Effector memory CD8-positive, alpha-beta T cell (primary cell): ENCODE measurements around the gene CDC26.

Source experiments
- ATAC-seq: fragments of 150-1000 bp; cut with Tn5 transposase; replicated peaks from 2 replicates; pipeline ENCODE4 v1.10.0; 2021; ENCODE audit warnings: mild to moderate bottlenecking, moderate library complexity
- DNase-seq, 3 experiments: peaks; one replicate each; pipeline ENCODE4 v3.0.0; 2021
- H3K27ac Mint-ChIP-seq, 2 donors: one replicate each; pipeline ENCODE4 v1.8.0; 2022; ENCODE audit warnings: mild to moderate bottlenecking in 2 of 2, mixed read lengths in 2 of 2, moderate library complexity in 2 of 2
- H3K27me3 Mint-ChIP-seq, 2 donors: one replicate each; pipeline ENCODE4 v1.8.0; 2022; ENCODE audit warnings: mixed read lengths in 2 of 2
- H3K36me3 Mint-ChIP-seq: one replicate; pipeline ENCODE4 v1.8.0; 2022; ENCODE audit warnings: mild to moderate bottlenecking, moderate library complexity, mixed read lengths; ENCODE audit not compliant: insufficient read depth
- H3K4me1 Mint-ChIP-seq, 2 donors: one replicate each; pipeline ENCODE4 v1.8.0; 2022; ENCODE audit warnings: low read depth in 2 of 2, mixed read lengths in 2 of 2
- H3K4me3 Mint-ChIP-seq, 2 donors: one replicate each; pipeline ENCODE4 v1.8.0; 2022; ENCODE audit warnings: mild to moderate bottlenecking in 2 of 2, mixed read lengths in 2 of 2, moderate library complexity in 2 of 2
- H3K9me3 Mint-ChIP-seq, 2 donors: one replicate each; pipeline ENCODE4 v1.8.0; 2022; ENCODE audit warnings: mixed read lengths in 2 of 2
- total RNA-seq, 9 experiments: gene quantifications; one replicate each; lab custom pipeline; 2026; lab: John Stamatoyannopoulos, UW

Gene CDC26
- 8.4 to 22.4 (median 19.7) reads per million in 9 experiments for total RNA-seq

DNA sequence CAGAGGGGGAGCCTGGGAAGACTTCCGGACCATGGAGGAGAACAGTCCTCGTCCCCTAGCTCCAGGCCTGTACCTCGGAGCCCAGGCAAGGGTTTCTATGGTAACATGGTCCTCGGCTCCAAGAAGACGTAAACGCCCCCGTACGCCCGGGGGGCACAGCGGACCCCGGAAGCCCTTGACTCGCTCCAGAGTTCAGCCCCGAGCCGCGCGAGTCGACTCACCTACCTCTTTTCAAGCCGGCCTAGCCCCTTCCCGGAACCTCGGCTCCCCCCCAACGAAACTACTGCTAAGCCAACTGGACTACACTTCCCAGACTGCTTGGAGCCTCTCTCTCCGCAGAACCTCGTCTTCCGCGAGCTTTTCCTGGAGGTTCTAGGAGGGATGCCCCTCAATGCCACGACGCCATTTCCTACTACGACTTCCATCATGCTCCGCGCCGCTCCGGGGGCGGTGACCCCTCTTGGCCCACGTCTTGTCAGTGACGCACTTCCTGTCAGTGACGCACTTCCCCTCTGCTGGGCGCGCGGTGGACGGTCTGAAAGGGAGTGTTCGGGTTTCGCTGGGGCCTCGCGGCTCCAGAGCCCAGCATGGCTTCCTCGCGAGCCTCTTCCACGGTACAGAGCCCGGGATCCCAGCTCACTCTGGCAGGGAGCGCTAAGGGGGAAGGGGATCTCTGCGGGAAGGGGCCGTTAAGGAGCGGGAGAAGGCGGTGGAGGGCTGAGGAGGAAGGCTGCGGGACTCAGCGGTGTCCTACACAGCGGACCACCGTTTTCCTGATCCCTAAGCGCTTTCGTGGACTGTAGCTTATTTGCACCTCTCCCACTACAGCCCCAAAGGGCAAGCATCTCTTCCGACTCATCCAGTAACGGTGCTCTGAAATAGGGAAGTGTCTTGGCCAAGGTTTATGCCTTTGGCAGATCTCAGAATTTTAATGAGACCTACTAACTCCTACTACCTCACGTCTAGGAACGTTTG is at the start of gene CDC26, which contains the start of gene PRPF4:
CDC26 (minus strand) TSS at position 416 of the 975 bp plus-strand sequence. CDS start 3,065 bp downstream, outside the sequence.
PRPF4 (plus strand) TSS at position 502 of the 975 bp plus-strand sequence; CDS start at position 588, 86 bp downstream.
- H3K27ac Mint-ChIP-seq: no peak within 1 kb of the TSS

DNA sequence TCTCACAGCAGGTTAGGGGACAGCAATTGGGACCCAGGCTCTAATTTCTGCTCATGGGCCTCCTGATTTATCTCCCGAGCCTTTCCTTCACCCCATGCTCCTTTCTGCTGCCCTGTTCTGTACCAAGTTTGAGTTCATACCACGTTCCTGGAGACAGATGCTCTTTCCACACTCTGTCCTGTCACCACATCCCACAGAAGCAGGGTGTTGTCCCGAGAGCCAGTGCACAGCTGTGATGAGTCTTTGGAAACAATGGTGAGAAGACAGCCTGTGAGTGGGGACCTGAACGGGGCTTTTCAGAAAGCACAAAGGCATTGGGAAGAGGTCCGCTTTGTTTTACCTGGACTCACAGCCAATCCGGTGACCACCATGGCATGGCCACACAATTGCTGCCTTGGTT is 47.3 kb upstream of the CDC26 start:
- DNase-seq: no peak
- H3K27ac Mint-ChIP-seq: no peak overlapping the region
- H3K36me3 Mint-ChIP-seq: no peaks in the 10 kb centered on the region
- peaks cover 0 to 14% of the 10 kb centered on the region in 2 donors for H3K27me3 Mint-ChIP-seq
- H3K4me3 Mint-ChIP-seq: no peak overlapping the region
- no peaks in the 10 kb centered on the region for H3K4me1 Mint-ChIP-seq
- no peaks in the 10 kb centered on the region for H3K9me3 Mint-ChIP-seq
- ATAC-seq: no peak

More for the DNA sequence above, at the start of gene CDC26, which contains the start of gene PRPF4:
- peak; percentile 90 to 93 (median 92) for DNase-seq
- Mint-ChIP-seq H3K4me3 (no peak within 1 kb of the TSS), H3K27me3 (no peaks in the 10 kb centered on the region), H3K36me3 (peaks cover 41% of the 10 kb centered on the region), H3K9me3 (no peaks in the 10 kb centered on the region), H3K4me1 (peaks cover 7 to 8% of the 10 kb centered on the region in 2 donors)
- ATAC-seq: peak; percentile 96

DNA sequence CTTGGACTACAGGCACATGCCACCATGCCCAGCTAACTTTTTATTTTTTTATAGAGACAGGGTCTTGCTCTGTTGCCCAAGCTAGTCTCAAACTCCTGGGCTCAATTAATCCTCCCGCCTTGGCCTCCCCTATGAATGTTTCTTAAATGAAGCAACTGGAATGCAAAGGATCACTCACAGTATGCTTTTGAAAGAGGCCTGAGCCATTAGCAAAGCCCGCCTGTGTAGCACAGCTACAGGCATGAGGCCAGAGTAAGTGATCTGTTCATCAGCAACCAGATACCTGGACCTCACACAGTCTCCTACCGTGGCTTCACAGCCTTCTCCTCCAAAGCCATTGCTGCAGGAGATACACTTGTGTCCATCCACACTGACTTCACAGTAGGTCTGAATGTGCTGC is 44.7 kb upstream of the CDC26 start:
- no peaks in the 10 kb centered on the region for H3K36me3 Mint-ChIP-seq
- no peaks in the 10 kb centered on the region for H3K9me3 Mint-ChIP-seq
- H3K27me3 Mint-ChIP-seq: peaks cover 7 to 38% of the 10 kb centered on the region in 2 donors
- peak overlapping the region in 1 of 2 donors; percentile 74 for H3K27ac Mint-ChIP-seq
- ATAC-seq (no peak), DNase-seq (no peak)
- H3K4me3 Mint-ChIP-seq: no peak overlapping the region
- H3K4me1 Mint-ChIP-seq: no peaks in the 10 kb centered on the region

DNA sequence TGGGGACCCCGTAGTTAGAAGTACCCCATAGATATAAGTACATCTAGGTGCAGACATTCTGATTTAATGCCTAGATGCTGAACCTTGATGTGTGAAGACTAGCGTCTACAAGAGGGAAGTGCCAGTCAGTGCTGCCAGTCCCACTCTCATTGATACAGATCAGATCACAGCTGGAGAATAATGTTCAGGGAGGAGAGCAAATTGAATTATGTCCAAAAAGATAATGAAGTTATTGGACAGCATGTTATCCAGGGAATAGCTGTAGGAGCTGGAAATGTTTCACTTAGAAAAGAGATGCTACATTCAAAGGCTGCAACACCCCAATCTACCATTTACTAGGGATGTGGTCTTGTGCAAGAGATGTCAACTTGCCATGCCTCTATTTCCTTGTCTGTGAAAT is 43.7 kb upstream of the CDC26 start:
- Mint-ChIP-seq H3K4me3 (no peak overlapping the region), H3K36me3 (no peaks in the 10 kb centered on the region), H3K27ac (no peak overlapping the region), H3K4me1 (no peaks in the 10 kb centered on the region), H3K9me3 (no peaks in the 10 kb centered on the region), H3K27me3 (peaks cover 7 to 38% of the 10 kb centered on the region in 2 donors)
- no peak for ATAC-seq
- no peak for DNase-seq

DNA sequence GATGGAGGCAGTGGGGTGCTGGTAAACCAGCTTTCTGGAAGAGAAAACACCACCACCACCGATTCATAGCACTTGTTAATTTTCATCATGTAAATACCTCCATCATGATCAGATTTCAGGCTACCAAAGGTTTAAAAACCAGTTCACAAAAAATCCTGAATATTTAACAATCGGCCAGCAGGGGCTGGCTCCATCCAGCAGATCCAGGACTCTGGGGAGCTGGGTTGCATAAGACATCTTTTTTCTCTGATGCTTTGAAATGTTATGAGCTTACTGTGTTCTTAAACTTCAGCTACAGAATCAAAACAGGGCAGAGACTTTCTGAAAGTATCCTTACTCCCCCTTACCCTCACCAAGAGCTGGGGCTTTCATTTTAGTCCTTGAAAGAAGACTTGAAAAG is 42.4 kb upstream of the CDC26 start:
- H3K4me1 Mint-ChIP-seq: no peaks in the 10 kb centered on the region
- ATAC-seq (no peak), DNase-seq (no peak)
- H3K27ac Mint-ChIP-seq: no peak overlapping the region
- H3K4me3 Mint-ChIP-seq: no peak overlapping the region
- H3K9me3 Mint-ChIP-seq: no peaks in the 10 kb centered on the region
- H3K27me3 Mint-ChIP-seq: peaks cover 7 to 38% of the 10 kb centered on the region in 2 donors
- H3K36me3 Mint-ChIP-seq: no peaks in the 10 kb centered on the region

DNA sequence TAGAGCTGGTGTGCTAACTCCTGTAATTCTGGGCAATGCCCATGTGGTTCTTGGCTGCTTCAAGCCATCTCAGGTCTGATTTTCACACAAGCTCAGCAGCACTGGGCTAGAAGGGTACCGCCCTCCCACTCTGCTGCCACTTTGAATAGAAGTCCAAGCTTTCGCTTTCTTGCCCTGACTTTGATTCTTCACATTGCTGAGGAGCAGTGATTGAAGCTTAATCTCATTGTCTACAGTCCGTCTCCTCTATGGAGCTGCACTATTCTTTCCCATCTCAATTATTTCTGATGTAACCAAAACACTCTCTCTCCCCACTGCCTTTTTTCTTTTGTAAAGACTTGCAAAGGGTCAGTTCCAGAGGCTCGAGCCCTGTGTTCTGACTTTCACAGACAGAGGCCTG is 40.7 kb upstream of the CDC26 start:
- DNase-seq (no peak), ATAC-seq (no peak)
- Mint-ChIP-seq H3K9me3 (no peaks in the 10 kb centered on the region), H3K27ac (no peak overlapping the region), H3K27me3 (peaks cover 7 to 38% of the 10 kb centered on the region in 2 donors), H3K36me3 (no peaks in the 10 kb centered on the region), H3K4me3 (no peak overlapping the region), H3K4me1 (no peaks in the 10 kb centered on the region)

DNA sequence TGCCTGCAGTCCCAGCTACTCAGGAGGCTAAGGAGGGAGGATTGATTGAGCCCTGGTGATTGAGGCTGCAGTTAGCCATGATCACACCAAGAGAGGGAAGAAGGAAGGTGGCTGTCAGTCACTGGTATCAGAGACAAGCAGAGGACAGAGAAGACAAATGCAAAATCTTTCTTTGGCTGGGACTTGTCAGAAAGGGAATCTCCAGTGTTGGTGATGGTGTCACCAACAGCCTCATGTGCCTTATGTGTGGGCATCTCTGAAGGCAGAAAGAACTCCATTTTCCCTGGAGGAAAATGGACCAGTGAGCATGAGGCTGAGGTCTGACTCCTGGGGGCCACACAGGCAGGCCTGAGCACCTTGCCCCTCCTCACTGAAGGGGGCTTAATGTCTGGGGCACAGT is 39.9 kb upstream of the CDC26 start:
- no peak for ATAC-seq
- H3K27ac Mint-ChIP-seq: peak overlapping the region in 1 of 2 donors; percentile 35

DNA sequence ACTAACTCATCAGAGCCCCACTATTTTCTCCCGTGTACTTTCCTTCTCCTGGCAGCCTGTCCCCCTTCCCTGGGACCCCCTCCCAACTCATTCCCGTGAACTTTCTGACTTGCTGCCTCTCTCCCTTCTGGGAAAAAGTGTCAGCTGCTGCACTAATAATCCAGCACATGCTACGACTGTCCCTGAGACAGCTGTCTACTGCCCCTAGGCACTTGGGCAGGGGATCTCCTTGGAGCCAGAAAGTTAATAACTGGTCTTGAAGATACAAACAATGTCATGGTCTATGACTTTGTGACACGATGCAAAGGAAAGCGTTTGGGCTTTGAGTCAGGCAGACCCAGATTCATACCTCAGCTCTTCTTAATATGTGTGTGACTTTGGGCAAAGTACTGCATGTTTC is 37.9 kb upstream of the CDC26 start:
- Mint-ChIP-seq H3K4me3 (no peak overlapping the region), H3K27ac (no peak overlapping the region), H3K27me3 (peaks cover 7 to 30% of the 10 kb centered on the region in 2 donors), H3K9me3 (no peaks in the 10 kb centered on the region), H3K36me3 (no peaks in the 10 kb centered on the region), H3K4me1 (no peaks in the 10 kb centered on the region)
- no peak for DNase-seq
- no peak for ATAC-seq

More for the DNA sequence above, 39.9 kb upstream of the CDC26 start:
- DNase-seq: no peak
- H3K27me3 Mint-ChIP-seq: peaks cover 7 to 38% of the 10 kb centered on the region in 2 donors
- no peaks in the 10 kb centered on the region for H3K4me1 Mint-ChIP-seq
- H3K36me3 Mint-ChIP-seq: no peaks in the 10 kb centered on the region
- H3K9me3 Mint-ChIP-seq: no peaks in the 10 kb centered on the region
- no peak overlapping the region for H3K4me3 Mint-ChIP-seq

DNA sequence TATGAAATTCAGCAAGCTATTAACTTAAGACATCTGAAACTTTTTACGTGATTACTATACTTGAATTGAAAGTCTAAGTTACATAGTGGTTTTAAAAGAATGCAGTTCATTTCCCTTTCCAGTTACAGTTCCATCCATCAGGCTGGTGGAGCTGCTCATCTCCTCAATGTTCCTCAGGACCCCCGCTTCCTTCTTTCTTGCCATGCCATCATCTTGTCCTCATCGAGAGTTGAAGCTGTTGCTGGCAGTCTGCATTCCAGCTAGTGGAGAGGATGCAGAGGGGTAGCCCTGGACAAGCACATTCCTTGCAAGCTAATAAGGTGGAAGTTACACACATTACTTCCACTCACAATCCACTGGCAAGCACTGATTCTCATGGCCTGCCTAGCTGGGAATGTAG is 36.6 kb upstream of the CDC26 start:
- no peak overlapping the region for H3K27ac Mint-ChIP-seq
- no peaks in the 10 kb centered on the region for H3K9me3 Mint-ChIP-seq
- H3K27me3 Mint-ChIP-seq: peaks cover 7 to 25% of the 10 kb centered on the region in 2 donors
- no peak overlapping the region for H3K4me3 Mint-ChIP-seq
- no peak for DNase-seq
- no peaks in the 10 kb centered on the region for H3K36me3 Mint-ChIP-seq
- no peaks in the 10 kb centered on the region for H3K4me1 Mint-ChIP-seq
- no peak for ATAC-seq

DNA sequence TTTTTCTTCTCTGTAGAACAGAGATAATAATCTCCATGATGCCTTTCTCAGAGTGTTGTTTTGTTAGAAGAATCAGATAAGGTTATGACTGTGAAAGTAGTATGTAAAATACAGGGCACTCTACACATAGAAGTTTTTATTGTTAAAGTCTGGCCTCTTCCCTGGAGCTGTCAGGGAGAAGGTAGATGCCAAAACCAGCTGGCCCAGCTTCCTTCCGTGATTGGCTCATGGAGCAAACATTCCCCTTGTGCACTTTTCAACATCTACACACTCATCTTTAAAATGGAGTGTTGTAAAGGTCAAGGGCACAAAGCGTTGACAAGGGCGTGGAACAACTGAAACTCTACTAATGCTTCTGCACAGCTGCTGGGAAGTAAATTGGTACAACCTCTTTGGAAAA is 35.2 kb upstream of the CDC26 start:
- no peaks in the 10 kb centered on the region for H3K4me1 Mint-ChIP-seq
- no peaks in the 10 kb centered on the region for H3K36me3 Mint-ChIP-seq
- peaks cover 0 to 12% of the 10 kb centered on the region in 2 donors for H3K27me3 Mint-ChIP-seq
- ATAC-seq: no peak
- H3K9me3 Mint-ChIP-seq: no peaks in the 10 kb centered on the region
- H3K4me3 Mint-ChIP-seq: no peak overlapping the region
- no peak for DNase-seq
- H3K27ac Mint-ChIP-seq: peak overlapping the region in 1 of 2 donors; percentile 32

DNA sequence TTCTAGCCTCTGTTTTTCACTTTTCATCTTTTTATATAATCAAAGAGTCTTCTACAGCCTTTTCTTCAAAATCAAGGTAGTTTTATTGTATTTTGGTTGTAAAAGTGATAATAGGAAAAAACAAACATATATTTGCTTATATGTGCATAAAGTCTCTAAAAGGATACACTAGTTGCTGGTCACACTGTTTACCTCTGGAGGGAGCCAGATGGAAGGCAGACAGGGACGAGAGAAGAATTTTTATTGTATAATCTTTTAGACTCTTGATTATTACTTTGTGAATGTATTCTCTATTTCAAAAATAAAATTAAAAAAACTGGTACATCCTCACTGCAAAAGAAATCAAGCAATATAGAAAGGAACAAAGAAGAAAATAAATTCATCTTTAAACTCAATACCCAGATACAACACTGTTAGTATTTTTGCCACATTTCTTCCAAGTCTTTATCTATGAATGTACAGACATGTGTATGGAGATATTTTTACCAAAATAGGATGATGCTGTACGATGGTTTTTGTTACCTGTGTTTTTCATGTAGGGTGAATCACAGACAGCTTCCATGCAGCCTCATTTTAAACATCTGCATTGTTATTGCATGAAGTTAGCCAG is 33.9 kb upstream of the CDC26 start:
- no peak overlapping the region for H3K4me3 Mint-ChIP-seq
- peak in 2 of 3 experiments; percentile 6 to 22 for DNase-seq

DNA sequence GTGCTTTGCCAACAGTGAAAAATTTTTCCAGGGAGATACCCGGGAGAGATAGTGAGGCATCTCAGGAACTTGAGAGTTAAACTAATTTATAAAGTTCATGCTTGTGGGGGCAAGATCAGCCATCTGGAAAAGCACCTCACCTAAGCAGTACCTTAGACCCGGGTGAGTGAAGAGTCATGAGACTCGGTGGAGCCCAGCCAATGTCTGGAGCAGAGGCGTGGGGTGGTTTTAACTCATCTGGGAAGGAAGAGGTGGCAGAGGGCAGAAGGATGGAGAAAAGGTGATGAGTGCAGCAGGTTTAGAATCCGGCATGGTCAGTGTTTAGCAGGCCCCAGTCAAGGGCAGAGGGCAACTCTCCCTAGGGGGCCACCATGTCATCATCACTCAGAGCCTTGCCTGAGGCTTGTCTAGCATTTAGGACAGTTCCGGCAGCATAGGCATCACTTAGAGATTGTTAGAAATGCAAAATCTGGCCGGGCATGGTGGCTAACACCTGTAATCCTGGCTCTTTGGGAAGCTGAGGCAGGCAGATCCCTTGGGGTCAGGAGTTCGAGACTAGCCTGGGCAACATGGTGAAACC is 32.1 kb upstream of the CDC26 start:
- no peak for DNase-seq
- Mint-ChIP-seq H3K4me3 (no peak overlapping the region), H3K27me3 (peaks cover 10 to 20% of the 10 kb centered on the region in 2 donors), H3K36me3 (peaks cover 3% of the 10 kb centered on the region), H3K4me1 (no peaks in the 10 kb centered on the region), H3K9me3 (no peaks in the 10 kb centered on the region), H3K27ac (no peak overlapping the region)
- no peak for ATAC-seq

More for the DNA sequence above, 33.9 kb upstream of the CDC26 start:
- Mint-ChIP-seq H3K4me1 (no peaks in the 10 kb centered on the region), H3K27me3 (peaks cover 0 to 8% of the 10 kb centered on the region in 2 donors), H3K36me3 (no peaks in the 10 kb centered on the region), H3K9me3 (no peaks in the 10 kb centered on the region), H3K27ac (no peak overlapping the region)
- peak; percentile 27 for ATAC-seq

DNA sequence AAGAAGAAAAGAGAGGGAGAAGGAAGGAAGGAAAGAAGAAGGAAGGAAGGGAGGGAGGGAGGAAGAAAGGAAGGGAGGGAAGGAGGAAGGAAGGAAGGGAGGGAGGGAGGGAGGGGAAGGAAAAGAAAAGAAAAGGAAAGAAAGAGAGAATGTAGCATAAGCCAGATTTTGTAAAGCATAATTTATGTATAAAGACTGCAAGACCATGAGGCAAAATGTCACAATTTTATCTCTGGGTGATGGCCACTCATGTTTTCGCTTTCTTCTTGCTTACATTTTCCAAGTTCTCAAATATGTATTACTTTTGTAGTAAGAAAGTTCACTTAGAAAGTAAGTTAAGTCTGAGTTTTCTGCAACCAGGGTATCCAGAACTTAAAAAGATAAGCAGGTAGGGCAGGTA is 31.2 kb upstream of the CDC26 start:
- H3K9me3 Mint-ChIP-seq: no peaks in the 10 kb centered on the region
- DNase-seq (no peak), ATAC-seq (no peak)
- H3K36me3 Mint-ChIP-seq: peaks cover 3% of the 10 kb centered on the region
- H3K27ac Mint-ChIP-seq: no peak overlapping the region
- H3K27me3 Mint-ChIP-seq: peaks cover 17 to 28% of the 10 kb centered on the region in 2 donors
- no peaks in the 10 kb centered on the region for H3K4me1 Mint-ChIP-seq
- no peak overlapping the region for H3K4me3 Mint-ChIP-seq
